Uterus (tissue), 2 donors: ENCODE data around the gene NPAS4.

ENCODE experiments used
- CTCF ChIP-seq, 4 experiments: fragments of 200-600 bp in 2 of 4; fragments of 450-650 bp in 2 of 4; sonication (generic) in 2 of 4; IDR thresholded peaks; one replicate each; pipeline ENCODE4 v1.5.1; 2016 to 2019; ENCODE audit warnings: antibody characterized with exemption in 4 of 4, mild to moderate bottlenecking in 2 of 4, moderate library complexity in 1 of 4
- POLR2A ChIP-seq, 2 donors: fragments of 450-650 bp; IDR thresholded peaks; one replicate each; pipeline ENCODE4 v1.6.1; 2016; ENCODE audit warnings: antibody characterized with exemption in 2 of 2, mild to moderate bottlenecking in 1 of 2, moderate library complexity in 1 of 2

- TF ChIP-seq CTCF (IDR thresholded peaks at IDR 0.05), result peak; percentile 66 to 80 (median 74)
- TF ChIP-seq POLR2A (IDR thresholded peaks at IDR 0.05), result peak in 1 of 2 donors; percentile 32
Observed at GRCh38 chr11:66438504-66439466, 17.9 kb downstream of the NPAS4 start, which contains the start of gene MRPL11.
